Neural cell (in vitro differentiated cells): ENCODE measurements around the gene VSIG10.

ENCODE experiments used
- MXI1 ChIP-seq: fragments of 450-650 bp; conservative IDR thresholded peaks from 2 replicates; pipeline ENCODE4 v1.6.1; 2014; ENCODE audit warnings: antibody characterized with exemption, mild to moderate bottlenecking; ENCODE audit not compliant: poor library complexity, severe bottlenecking
- POLR2AphosphoS5 ChIP-seq: IDR thresholded peaks from 2 replicates; pipeline ENCODE4 v1.6.1; 2012
- TF ChIP-seq, protein P1 (sequence below): fragments of 450-650 bp; IDR thresholded peaks from 2 replicates; pipeline ENCODE4 v1.5.1; 2014; ENCODE audit warnings: antibody characterized with exemption, mild to moderate bottlenecking, moderate library complexity; ENCODE audit not compliant: poor library complexity, severe bottlenecking

DNA sequence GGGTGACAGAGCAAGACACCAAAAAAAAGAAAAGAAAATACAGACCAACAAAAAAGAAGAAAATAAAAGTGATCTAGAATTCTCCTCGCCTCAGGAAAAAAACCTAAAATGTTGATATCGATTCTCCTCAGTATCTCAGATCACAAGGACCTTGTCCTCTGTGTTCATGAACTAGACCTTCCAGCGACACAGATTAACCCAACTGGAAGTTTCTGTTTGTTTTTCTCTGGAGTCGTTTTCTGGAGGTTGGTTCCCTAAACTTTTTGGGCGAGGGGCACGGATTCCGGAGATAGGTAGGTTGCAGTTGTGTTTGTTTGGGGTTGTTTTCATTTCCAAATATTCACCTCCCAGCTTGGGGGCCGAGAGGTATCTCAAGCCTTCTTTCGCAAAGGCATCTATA lies 87.9 kb downstream of the VSIG10 start:
- TF ChIP-seq POLR2AphosphoS5, result no peak
- TF ChIP-seq, protein P1, sequence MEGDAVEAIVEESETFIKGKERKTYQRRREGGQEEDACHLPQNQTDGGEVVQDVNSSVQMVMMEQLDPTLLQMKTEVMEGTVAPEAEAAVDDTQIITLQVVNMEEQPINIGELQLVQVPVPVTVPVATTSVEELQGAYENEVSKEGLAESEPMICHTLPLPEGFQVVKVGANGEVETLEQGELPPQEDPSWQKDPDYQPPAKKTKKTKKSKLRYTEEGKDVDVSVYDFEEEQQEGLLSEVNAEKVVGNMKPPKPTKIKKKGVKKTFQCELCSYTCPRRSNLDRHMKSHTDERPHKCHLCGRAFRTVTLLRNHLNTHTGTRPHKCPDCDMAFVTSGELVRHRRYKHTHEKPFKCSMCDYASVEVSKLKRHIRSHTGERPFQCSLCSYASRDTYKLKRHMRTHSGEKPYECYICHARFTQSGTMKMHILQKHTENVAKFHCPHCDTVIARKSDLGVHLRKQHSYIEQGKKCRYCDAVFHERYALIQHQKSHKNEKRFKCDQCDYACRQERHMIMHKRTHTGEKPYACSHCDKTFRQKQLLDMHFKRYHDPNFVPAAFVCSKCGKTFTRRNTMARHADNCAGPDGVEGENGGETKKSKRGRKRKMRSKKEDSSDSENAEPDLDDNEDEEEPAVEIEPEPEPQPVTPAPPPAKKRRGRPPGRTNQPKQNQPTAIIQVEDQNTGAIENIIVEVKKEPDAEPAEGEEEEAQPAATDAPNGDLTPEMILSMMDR, result no peak
- TF ChIP-seq MXI1, result no peak
